GM23338 (cell line): ENCODE measurements around the gene ARHGAP42. TPM values are rescaled to one million over a fixed set of nuclear protein-coding genes. Genes with fewer than 3 reads are reported as not detected.

Experiments used
- ATAC-seq: fragments of 200-7000 bp; cut with Tn5 transposase; 3 replicates; pipeline ENCODE4 v1.9.1; 2020
- DNase-seq: peaks from one replicate; pipeline ENCODE4 v3.0.0-alpha.2; 2015; ENCODE audit warnings: low spot score
- H2AFZ ChIP-seq: fragments of 200-600 bp; sonication (generic); 2 replicates; pipeline ENCODE4 v1.8.0; 2016; ENCODE audit warnings: antibody characterized with exemption, mild to moderate bottlenecking, moderate library complexity
- H3F3A ChIP-seq: fragments of 200-600 bp; sonication (generic); replicated peaks from 2 replicates; pipeline ENCODE4 v1.8.0; 2017; ENCODE audit warnings: antibody characterized with exemption, mixed run types, low read depth
- H3K27ac ChIP-seq: fragments of 200-600 bp; sonication (generic); 2 replicates; pipeline ENCODE4 v1.6.1; 2016; ENCODE audit warnings: low read depth
- H3K27me3 ChIP-seq: fragments of 200-600 bp; sonication (generic); 2 replicates; pipeline ENCODE4 v1.8.0; 2016; ENCODE audit warnings: mild to moderate bottlenecking, mixed run types, moderate library complexity; ENCODE audit not compliant: insufficient read depth
- H3K36me3 ChIP-seq: fragments of 200-600 bp; sonication (generic); 2 replicates; pipeline ENCODE4 v1.8.0; 2016; ENCODE audit warnings: mild to moderate bottlenecking; ENCODE audit not compliant: insufficient read depth
- H3K4me1 ChIP-seq: fragments of 200-600 bp; sonication (generic); 2 replicates; pipeline ENCODE4 v1.8.0; 2016; ENCODE audit warnings: mild to moderate bottlenecking, moderate library complexity; ENCODE audit not compliant: insufficient read depth
- H3K4me2 ChIP-seq: fragments of 200-600 bp; sonication (generic); 2 replicates; pipeline ENCODE4 v1.7.1; 2017; ENCODE audit warnings: mixed run types
- H3K4me3 ChIP-seq: fragments of 200-600 bp; sonication (generic); 2 replicates; pipeline ENCODE4 v1.6.1; 2016; ENCODE audit warnings: mixed run types
- H3K79me2 ChIP-seq: fragments of 200-600 bp; sonication (generic); replicated peaks from 2 replicates; pipeline ENCODE4 v1.8.0; 2017; ENCODE audit warnings: mild to moderate bottlenecking; ENCODE audit not compliant: insufficient read depth
- H3K9me2 ChIP-seq: fragments of 200-600 bp; sonication (generic); 2 replicates; pipeline ENCODE4 v1.8.0; 2017; ENCODE audit not compliant: insufficient read depth
- H4K20me1 ChIP-seq: fragments of 200-600 bp; sonication (generic); replicated peaks from 2 replicates; pipeline ENCODE4 v1.8.0; 2017; ENCODE audit warnings: mild to moderate bottlenecking; ENCODE audit not compliant: insufficient read depth
- H3K27ac Mint-ChIP-seq: 2 replicates; pipeline ENCODE4 v1.8.0; 2020; ENCODE audit warnings: inconsistent platforms, mild to moderate bottlenecking, moderate library complexity, mixed read lengths
- H3K27me3 Mint-ChIP-seq: 3 replicates; pipeline ENCODE4 v1.8.0; 2022; ENCODE audit warnings: low read depth, mild to moderate bottlenecking, moderate library complexity, mixed read lengths, inconsistent platforms; ENCODE audit not compliant: insufficient read depth, poor library complexity
- H3K36me3 Mint-ChIP-seq: 3 replicates; pipeline ENCODE4 v1.8.0; 2021; ENCODE audit warnings: low read depth, mild to moderate bottlenecking, inconsistent platforms, moderate library complexity, mixed read lengths
- H3K4me1 Mint-ChIP-seq: 3 replicates; pipeline ENCODE4 v1.8.0; 2020; ENCODE audit warnings: mild to moderate bottlenecking, inconsistent platforms, mixed read lengths
- H3K4me3 Mint-ChIP-seq: 3 replicates; pipeline ENCODE4 v1.8.0; 2021; ENCODE audit warnings: moderate library complexity, mild to moderate bottlenecking, inconsistent platforms, mixed read lengths
- H3K9me3 Mint-ChIP-seq: 3 replicates; pipeline ENCODE4 v1.8.0; 2020; ENCODE audit warnings: moderate library complexity, mild to moderate bottlenecking, inconsistent platforms, mixed read lengths
- CREB1 ChIP-seq: fragments of 250-450 bp; sonication (Bioruptor Pico); IDR thresholded peaks from 2 replicates; pipeline ENCODE4 v1.5.0; 2020; ENCODE audit warnings: low read depth, mild to moderate bottlenecking, moderate library complexity
- CTCF ChIP-seq, 2 experiments: fragments of 200-600 bp in 1 of 2; sonication (generic) in 1 of 2; conservative IDR thresholded peaks; 2 replicates each; pipeline versions ENCODE4 v1.5.1 to v1.6.1; 2016 to 2017; ENCODE audit warnings: antibody characterized with exemption in 2 of 2, low read depth in 2 of 2, mild to moderate bottlenecking in 2 of 2, moderate library complexity in 1 of 2
- ETS1 ChIP-seq: IDR thresholded peaks from 2 replicates; pipeline ENCODE4 v1.6.1; 2016; ENCODE audit warnings: antibody characterized with exemption
- EZH2 ChIP-seq: fragments of 200-600 bp; sonication (generic); IDR thresholded peaks from one replicate; pipeline ENCODE4 v1.8.0; 2017; ENCODE audit warnings: antibody characterized with exemption, mild to moderate bottlenecking, low read depth; ENCODE audit not compliant: unreplicated experiment
- EZH2phosphoT487 ChIP-seq: fragments of 200-600 bp; sonication (generic); IDR thresholded peaks from one replicate; pipeline ENCODE4 v1.8.1; 2018; ENCODE audit warnings: antibody characterized with exemption; ENCODE audit not compliant: unreplicated experiment
- JUNB ChIP-seq: IDR thresholded peaks from one replicate; pipeline ENCODE4 v1.6.1; 2016; ENCODE audit warnings: antibody characterized with exemption; ENCODE audit not compliant: unreplicated experiment
- NANOG ChIP-seq: IDR thresholded peaks from 2 replicates; pipeline ENCODE4 v1.6.1; 2016; ENCODE audit warnings: antibody characterized with exemption, borderline replicate concordance
- POLR2AphosphoS5 ChIP-seq: IDR thresholded peaks from 2 replicates; pipeline ENCODE4 v1.6.1; 2016; ENCODE audit warnings: antibody characterized with exemption, low read depth
- STAT1 ChIP-seq: IDR thresholded peaks from one replicate; pipeline ENCODE4 v1.6.1; 2016; ENCODE audit warnings: antibody characterized with exemption; ENCODE audit not compliant: unreplicated experiment
- ZNF114 ChIP-seq: fragments of 250-450 bp; sonication (Bioruptor Pico); IDR thresholded peaks from 2 replicates; pipeline ENCODE4 v1.5.0; 2020; ENCODE audit warnings: mild to moderate bottlenecking, moderate library complexity
- ZNF331 ChIP-seq: fragments of 250-450 bp; sonication (Bioruptor Pico); IDR thresholded peaks from 2 replicates; pipeline ENCODE4 v1.5.0; 2020; ENCODE audit warnings: low read depth, mild to moderate bottlenecking, moderate library complexity
- polyA plus RNA-seq: library from polyadenylated mRNA; unstranded; fragments of >200 nt; fragmentation: Nextera tagmentation; extraction: Ambion mirVana; gene quantifications from 2 replicates; pipeline ENCODE4 v1.2.1, GENCODE V29; 2016
- total RNA-seq: library from RNA; depleted of rRNA; stranded (reverse); fragments of >200 nt; shearing (Covaris generic); gene quantifications from 2 replicates; pipeline ENCODE4 v1.2.3, GENCODE V29; 2014
- TF ChIP-seq, protein P1 (sequence below): fragments of 250-450 bp; sonication (Bioruptor Pico); IDR thresholded peaks from 2 replicates; pipeline ENCODE4 v1.5.0; 2020; ENCODE audit warnings: mild to moderate bottlenecking, moderate library complexity
- TF ChIP-seq, protein P2 (sequence below): IDR thresholded peaks from one replicate; pipeline ENCODE4 v1.6.1; 2018; ENCODE audit warnings: antibody characterized with exemption; ENCODE audit not compliant: unreplicated experiment

ARHGAP42 gene
- total and polyA plus RNA-seq, 2 experiments from 2014 or later, result 23.7 to 35.7 TPM

- Histone ChIP-seq H3K9me2 (no peaks in the 10 kb centered on the region), H3K27me3 (no peaks in the 10 kb centered on the region), H3F3A (no peaks in the 10 kb centered on the region), H3K27ac (peak overlapping the region; percentile 91), H3K4me2 (peak overlapping the region; percentile 76), H3K4me1 (peaks cover 41% of the 10 kb centered on the region), H3K79me2 (peaks cover 37% of the 10 kb centered on the region), H4K20me1 (no peaks in the 10 kb centered on the region), H3K4me3 (peak overlapping the region; percentile 88), H2AFZ (0 out of 2 replicates have a peak overlapping the region, but pooled peaks have one; percentile 52), H3K36me3 (no peaks in the 10 kb centered on the region)
- Mint-ChIP-seq H3K36me3 (peaks cover 5% of the 10 kb centered on the region; the same call in 2 of the 3 replicates), H3K27ac (peak overlapping the region; percentile 92), H3K27me3 (peaks cover 5% of the 10 kb centered on the region), H3K4me3 (peak overlapping the region; percentile 99), H3K9me3 (peaks cover 3% of the 10 kb centered on the region; the same call in 1 of the 3 replicates), H3K4me1 (peaks cover 41% of the 10 kb centered on the region)
- DNase-seq, result peak; percentile 73
- no peak for TF ChIP-seq ZNF331 (CRISPR knock-in tag)
- TF ChIP-seq POLR2AphosphoS5, result no peak; the same call in 1 of the 2 replicates
- no peak for TF ChIP-seq JUNB
- TF ChIP-seq STAT1, result no peak
- no peak for TF ChIP-seq NANOG
- TF ChIP-seq ZNF114 (CRISPR knock-in tag), result no peak
- TF ChIP-seq, protein P1, sequence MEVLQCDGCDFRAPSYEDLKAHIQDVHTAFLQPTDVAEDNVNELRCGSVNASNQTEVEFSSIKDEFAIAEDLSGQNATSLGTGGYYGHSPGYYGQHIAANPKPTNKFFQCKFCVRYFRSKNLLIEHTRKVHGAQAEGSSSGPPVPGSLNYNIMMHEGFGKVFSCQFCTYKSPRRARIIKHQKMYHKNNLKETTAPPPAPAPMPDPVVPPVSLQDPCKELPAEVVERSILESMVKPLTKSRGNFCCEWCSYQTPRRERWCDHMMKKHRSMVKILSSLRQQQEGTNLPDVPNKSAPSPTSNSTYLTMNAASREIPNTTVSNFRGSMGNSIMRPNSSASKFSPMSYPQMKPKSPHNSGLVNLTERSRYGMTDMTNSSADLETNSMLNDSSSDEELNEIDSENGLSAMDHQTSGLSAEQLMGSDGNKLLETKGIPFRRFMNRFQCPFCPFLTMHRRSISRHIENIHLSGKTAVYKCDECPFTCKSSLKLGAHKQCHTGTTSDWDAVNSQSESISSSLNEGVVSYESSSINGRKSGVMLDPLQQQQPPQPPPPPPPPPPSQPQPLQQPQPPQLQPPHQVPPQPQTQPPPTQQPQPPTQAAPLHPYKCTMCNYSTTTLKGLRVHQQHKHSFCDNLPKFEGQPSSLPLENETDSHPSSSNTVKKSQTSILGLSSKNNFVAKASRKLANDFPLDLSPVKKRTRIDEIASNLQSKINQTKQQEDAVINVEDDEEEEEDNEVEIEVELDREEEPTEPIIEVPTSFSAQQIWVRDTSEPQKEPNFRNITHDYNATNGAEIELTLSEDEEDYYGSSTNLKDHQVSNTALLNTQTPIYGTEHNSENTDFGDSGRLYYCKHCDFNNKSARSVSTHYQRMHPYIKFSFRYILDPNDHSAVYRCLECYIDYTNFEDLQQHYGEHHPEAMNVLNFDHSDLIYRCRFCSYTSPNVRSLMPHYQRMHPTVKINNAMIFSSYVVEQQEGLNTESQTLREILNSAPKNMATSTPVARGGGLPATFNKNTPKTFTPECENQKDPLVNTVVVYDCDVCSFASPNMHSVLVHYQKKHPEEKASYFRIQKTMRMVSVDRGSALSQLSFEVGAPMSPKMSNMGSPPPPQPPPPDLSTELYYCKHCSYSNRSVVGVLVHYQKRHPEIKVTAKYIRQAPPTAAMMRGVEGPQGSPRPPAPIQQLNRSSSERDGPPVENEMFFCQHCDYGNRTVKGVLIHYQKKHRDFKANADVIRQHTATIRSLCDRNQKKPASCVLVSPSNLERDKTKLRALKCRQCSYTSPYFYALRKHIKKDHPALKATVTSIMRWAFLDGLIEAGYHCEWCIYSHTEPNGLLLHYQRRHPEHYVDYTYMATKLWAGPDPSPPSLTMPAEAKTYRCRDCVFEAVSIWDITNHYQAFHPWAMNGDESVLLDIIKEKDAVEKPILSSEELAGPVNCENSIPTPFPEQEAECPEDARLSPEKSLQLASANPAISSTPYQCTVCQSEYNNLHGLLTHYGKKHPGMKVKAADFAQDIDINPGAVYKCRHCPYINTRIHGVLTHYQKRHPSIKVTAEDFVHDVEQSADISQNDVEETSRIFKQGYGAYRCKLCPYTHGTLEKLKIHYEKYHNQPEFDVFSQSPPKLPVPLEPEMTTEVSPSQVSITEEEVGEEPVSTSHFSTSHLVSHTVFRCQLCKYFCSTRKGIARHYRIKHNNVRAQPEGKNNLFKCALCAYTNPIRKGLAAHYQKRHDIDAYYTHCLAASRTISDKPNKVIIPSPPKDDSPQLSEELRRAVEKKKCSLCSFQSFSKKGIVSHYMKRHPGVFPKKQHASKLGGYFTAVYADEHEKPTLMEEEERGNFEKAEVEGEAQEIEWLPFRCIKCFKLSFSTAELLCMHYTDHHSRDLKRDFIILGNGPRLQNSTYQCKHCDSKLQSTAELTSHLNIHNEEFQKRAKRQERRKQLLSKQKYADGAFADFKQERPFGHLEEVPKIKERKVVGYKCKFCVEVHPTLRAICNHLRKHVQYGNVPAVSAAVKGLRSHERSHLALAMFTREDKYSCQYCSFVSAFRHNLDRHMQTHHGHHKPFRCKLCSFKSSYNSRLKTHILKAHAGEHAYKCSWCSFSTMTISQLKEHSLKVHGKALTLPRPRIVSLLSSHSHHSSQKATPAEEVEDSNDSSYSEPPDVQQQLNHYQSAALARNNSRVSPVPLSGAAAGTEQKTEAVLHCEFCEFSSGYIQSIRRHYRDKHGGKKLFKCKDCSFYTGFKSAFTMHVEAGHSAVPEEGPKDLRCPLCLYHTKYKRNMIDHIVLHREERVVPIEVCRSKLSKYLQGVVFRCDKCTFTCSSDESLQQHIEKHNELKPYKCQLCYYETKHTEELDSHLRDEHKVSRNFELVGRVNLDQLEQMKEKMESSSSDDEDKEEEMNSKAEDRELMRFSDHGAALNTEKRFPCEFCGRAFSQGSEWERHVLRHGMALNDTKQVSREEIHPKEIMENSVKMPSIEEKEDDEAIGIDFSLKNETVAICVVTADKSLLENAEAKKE (CRISPR knock-in tag), result no peak
- no peak for TF ChIP-seq EZH2phosphoT487
- no peak for TF ChIP-seq ETS1
- TF ChIP-seq, protein P2, sequence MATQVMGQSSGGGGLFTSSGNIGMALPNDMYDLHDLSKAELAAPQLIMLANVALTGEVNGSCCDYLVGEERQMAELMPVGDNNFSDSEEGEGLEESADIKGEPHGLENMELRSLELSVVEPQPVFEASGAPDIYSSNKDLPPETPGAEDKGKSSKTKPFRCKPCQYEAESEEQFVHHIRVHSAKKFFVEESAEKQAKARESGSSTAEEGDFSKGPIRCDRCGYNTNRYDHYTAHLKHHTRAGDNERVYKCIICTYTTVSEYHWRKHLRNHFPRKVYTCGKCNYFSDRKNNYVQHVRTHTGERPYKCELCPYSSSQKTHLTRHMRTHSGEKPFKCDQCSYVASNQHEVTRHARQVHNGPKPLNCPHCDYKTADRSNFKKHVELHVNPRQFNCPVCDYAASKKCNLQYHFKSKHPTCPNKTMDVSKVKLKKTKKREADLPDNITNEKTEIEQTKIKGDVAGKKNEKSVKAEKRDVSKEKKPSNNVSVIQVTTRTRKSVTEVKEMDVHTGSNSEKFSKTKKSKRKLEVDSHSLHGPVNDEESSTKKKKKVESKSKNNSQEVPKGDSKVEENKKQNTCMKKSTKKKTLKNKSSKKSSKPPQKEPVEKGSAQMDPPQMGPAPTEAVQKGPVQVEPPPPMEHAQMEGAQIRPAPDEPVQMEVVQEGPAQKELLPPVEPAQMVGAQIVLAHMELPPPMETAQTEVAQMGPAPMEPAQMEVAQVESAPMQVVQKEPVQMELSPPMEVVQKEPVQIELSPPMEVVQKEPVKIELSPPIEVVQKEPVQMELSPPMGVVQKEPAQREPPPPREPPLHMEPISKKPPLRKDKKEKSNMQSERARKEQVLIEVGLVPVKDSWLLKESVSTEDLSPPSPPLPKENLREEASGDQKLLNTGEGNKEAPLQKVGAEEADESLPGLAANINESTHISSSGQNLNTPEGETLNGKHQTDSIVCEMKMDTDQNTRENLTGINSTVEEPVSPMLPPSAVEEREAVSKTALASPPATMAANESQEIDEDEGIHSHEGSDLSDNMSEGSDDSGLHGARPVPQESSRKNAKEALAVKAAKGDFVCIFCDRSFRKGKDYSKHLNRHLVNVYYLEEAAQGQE, result no peak
- TF ChIP-seq CTCF (conservative IDR thresholded peaks at IDR 0.05; ENCODE audit: low read depth in 2 of 2), result no peak
- no peak for TF ChIP-seq EZH2
- no peak; the same call in 1 of the 2 replicates for TF ChIP-seq CREB1
- peak; percentile 47 for ATAC-seq
These were observed 523 bp upstream of the ARHGAP42 start for GRCh38 chr11:100686476-100687053.
